Activated naive CD4-positive, alpha-beta T cell treated with anti-CD3 and anti-CD28 coated beads, Interleukin-2, amount 50 U/mL, for 72 hours (primary cell): ENCODE data around the gene CLK3. TPM values are rescaled to one million over a fixed set of nuclear protein-coding genes. Genes with fewer than 3 reads are reported as not detected.

ENCODE experiments used
- ATAC-seq, 2 donors: fragments of 150-1000 bp; cut with Tn5 transposase; 2 replicates each; pipeline ENCODE4 v1.10.0; 2021; ENCODE audit warnings: mild to moderate bottlenecking in 2 of 2, moderate library complexity in 2 of 2
- DNase-seq, 2 donors: peaks; one replicate each; pipeline ENCODE4 v3.0.0; 2021 to 2022; ENCODE audit warnings: low spot score in 2 of 2
- H3K27ac Mint-ChIP-seq, 2 donors: one replicate each; pipeline ENCODE4 v1.8.0; 2022; ENCODE audit warnings: mild to moderate bottlenecking in 2 of 2, mixed read lengths in 2 of 2
- H3K36me3 Mint-ChIP-seq, 2 donors: one replicate each; pipeline ENCODE4 v1.8.0; 2022; ENCODE audit warnings: mixed read lengths in 2 of 2
- H3K9me3 Mint-ChIP-seq, 2 donors: one replicate each; pipeline ENCODE4 v1.8.0; 2022; ENCODE audit warnings: mixed read lengths in 2 of 2
- total RNA-seq, 2 donors: library from RNA; stranded (reverse); gene quantifications; one replicate each; pipeline ENCODE4 v1.2.3, GENCODE V29; 2022

CLK3 gene
- 100 to 1,000 TPM; 160 to 176 TPM for total RNA-seq

DNA sequence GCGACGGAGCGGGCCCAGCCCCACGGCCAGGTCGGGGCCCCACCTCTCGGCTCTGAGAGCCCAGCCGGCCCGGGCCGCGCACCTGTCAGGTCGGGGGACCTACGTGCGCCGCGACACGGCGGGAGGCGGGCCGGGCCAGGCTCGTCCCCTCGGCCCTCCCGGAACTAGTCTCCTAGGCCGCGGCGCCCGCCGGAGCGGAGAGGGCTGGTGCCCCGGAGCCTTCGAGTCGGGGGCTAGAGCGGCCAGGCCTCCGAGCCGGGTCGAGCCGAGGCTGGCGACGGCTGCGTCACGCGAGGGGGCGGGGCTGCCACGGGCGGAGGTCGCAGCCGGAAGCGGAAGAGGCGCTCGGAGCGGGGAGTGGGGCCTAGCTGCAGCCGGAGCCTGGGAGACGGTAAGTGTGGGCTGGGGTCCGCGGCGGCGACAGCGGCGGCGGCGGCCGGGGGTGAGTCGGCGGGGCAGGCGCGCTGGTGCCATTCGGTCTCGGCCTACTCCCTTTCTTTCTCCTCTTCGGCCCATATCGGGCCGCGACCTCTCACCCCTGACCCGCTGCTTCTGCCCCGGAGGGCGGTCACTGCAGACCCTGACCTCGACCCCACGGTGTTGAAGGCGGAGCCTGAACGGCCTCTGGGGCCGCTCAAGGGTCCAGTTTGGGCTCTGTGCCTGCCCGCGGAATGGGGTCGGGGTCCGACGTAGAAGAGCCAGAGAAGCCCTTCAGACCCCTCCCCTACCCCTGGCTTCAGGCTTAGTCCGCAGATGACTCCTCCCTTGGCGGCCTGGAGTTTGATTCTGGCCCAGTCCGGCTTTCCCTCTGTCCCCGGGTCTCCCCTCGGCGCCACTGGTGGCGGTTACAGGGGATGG lies at the start of gene CLK3:
CLK3 (plus strand) TSS at position 329 of the 858 bp plus-strand sequence. CDS start 3,361 bp downstream, outside the sequence.
- DNase-seq (peak; percentile 90 to 99), ATAC-seq (peak; percentile 69 to 89)
- H3K9me3 Mint-ChIP-seq = no peaks in the 10 kb centered on the region
- peak within 1 kb of the TSS; percentile 97 to 99 for H3K27ac Mint-ChIP-seq
- H3K36me3 Mint-ChIP-seq = peaks cover 12 to 18% of the 10 kb centered on the region in 2 donors

DNA sequence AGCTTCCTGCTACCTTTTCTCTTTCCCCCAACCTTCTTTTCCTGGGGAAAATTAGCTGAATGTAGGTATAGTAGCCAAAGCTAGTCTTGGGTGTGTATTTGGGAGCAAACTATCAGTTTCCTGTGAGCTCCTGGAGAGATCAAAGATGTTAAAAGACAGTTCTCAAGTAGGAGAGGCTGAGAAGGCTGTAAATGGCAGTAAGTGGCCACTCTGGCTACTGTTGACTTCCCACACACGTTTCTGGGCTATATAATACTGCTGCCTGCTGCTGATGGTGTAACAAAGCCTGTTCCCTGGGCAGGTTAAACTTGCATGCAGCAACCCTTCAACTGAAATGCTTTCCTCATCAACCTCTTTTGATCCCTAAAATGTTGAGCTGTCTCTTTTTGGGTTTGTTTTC lies 47.0 kb upstream of the CLK3 start:
- no peak for ATAC-seq
- H3K27ac Mint-ChIP-seq = no peak overlapping the region
- peaks cover 0 to 6% of the 10 kb centered on the region in 2 donors for H3K36me3 Mint-ChIP-seq
- no peaks in the 10 kb centered on the region for H3K9me3 Mint-ChIP-seq
- no peak for DNase-seq

- ATAC-seq = no peak
- Mint-ChIP-seq H3K36me3 (peaks cover 6 to 17% of the 10 kb centered on the region in 2 donors), H3K9me3 (no peaks in the 10 kb centered on the region), H3K27ac (no peak overlapping the region)
- DNase-seq = no peak
Observed at GRCh38 chr15:74569731-74570070, 45.9 kb upstream of the CLK3 start.

- DNase-seq = no peak
- Mint-ChIP-seq H3K27ac (no peak overlapping the region), H3K9me3 (no peaks in the 10 kb centered on the region), H3K36me3 (peaks cover 6 to 18% of the 10 kb centered on the region in 2 donors)
- no peak for ATAC-seq
Observed at GRCh38 chr15:74571191-74571590, 44.4 kb upstream of the CLK3 start.

DNA sequence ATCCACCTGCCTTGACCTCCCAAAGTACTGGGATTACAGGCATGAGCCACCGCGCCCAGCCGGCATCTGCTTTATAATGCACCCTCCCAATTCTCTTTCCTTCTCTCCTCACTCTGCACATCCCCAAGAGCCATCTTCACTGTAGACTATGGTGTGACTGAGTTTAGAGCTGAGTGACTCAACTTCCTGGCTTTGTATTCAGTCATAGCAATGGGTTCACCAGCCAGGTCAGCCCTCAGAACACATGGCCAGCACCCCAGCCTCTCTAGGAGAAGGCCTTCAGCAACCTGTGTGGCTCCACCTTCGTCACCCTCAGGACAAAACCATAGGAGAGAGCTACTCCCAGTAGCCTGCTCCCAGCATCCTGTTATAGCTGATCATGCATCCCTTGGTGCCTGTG lies 41.6 kb upstream of the CLK3 start:
- Mint-ChIP-seq H3K9me3 (no peaks in the 10 kb centered on the region), H3K36me3 (peaks cover 6 to 25% of the 10 kb centered on the region in 2 donors), H3K27ac (peak overlapping the region; percentile 17 to 66)
- no peak for DNase-seq
- peak; percentile 68 to 96 for ATAC-seq

GRCh38 chr15:74578496-74578994 lies 37.1 kb upstream of the CLK3 start:
- Mint-ChIP-seq H3K9me3 (no peaks in the 10 kb centered on the region), H3K27ac (no peak overlapping the region), H3K36me3 (peaks cover 6 to 19% of the 10 kb centered on the region in 2 donors)
- no peak for DNase-seq
- no peak for ATAC-seq

GRCh38 chr15:74579001-74579400 lies 36.6 kb upstream of the CLK3 start:
- H3K36me3 Mint-ChIP-seq = peaks cover 2 to 15% of the 10 kb centered on the region in 2 donors
- ATAC-seq (no peak), DNase-seq (no peak)
- no peak overlapping the region for H3K27ac Mint-ChIP-seq
- H3K9me3 Mint-ChIP-seq = no peaks in the 10 kb centered on the region

- peak in 1 of 2 donors; percentile 30 for ATAC-seq
- Mint-ChIP-seq H3K9me3 (no peaks in the 10 kb centered on the region), H3K27ac (peak overlapping the region in 1 of 2 donors; percentile 61), H3K36me3 (peaks cover 0 to 8% of the 10 kb centered on the region in 2 donors)
- DNase-seq = no peak
Observed at GRCh38 chr15:74580538-74581350, 34.9 kb upstream of the CLK3 start.

- ATAC-seq (no peak), DNase-seq (no peak)
- Mint-ChIP-seq H3K36me3 (no peaks in the 10 kb centered on the region), H3K9me3 (no peaks in the 10 kb centered on the region), H3K27ac (peak overlapping the region; percentile 7 to 46)
Observed at GRCh38 chr15:74584204-74584603, 31.4 kb upstream of the CLK3 start.

- DNase-seq = no peak
- Mint-ChIP-seq H3K27ac (peak overlapping the region; percentile 7 to 46), H3K36me3 (no peaks in the 10 kb centered on the region), H3K9me3 (no peaks in the 10 kb centered on the region)
- no peak for ATAC-seq
Observed at GRCh38 chr15:74584779-74585178, 30.9 kb upstream of the CLK3 start.

- H3K27ac Mint-ChIP-seq = peak overlapping the region; percentile 46 to 72
- H3K9me3 Mint-ChIP-seq = no peaks in the 10 kb centered on the region
- H3K36me3 Mint-ChIP-seq = no peaks in the 10 kb centered on the region
- DNase-seq = no peak
- ATAC-seq = no peak
Observed at GRCh38 chr15:74585191-74585590, 30.4 kb upstream of the CLK3 start.

DNA sequence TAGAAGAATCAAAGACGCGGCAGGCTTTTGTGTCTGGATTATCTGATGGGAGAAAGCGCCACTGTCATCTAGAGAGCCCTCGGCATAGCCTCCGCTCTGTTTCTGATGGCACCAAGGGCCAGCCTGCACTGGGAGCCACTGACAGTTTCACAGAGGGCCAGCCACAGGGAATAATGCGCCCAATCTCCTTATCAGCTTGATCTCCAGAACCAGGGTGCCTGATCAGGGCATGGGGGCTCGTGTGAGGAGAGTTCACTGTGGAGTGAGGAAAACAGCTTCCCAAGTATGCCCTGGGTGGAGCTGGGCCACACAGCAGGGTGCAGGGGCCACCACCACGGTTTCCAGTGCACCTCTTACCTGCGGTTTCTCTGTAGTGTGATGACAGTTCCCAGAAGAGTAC lies 29.8 kb upstream of the CLK3 start:
- no peaks in the 10 kb centered on the region for H3K36me3 Mint-ChIP-seq
- peak overlapping the region in 1 of 2 donors; percentile 72 for H3K27ac Mint-ChIP-seq
- ATAC-seq (no peak), DNase-seq (no peak)
- H3K9me3 Mint-ChIP-seq = no peaks in the 10 kb centered on the region

GRCh38 chr15:74589826-74590225 lies 25.8 kb upstream of the CLK3 start:
- no peak for ATAC-seq
- Mint-ChIP-seq H3K9me3 (no peaks in the 10 kb centered on the region), H3K27ac (peak overlapping the region in 1 of 2 donors; percentile 85), H3K36me3 (no peaks in the 10 kb centered on the region)
- no peak for DNase-seq

- ATAC-seq = no peak
- no peak overlapping the region for H3K27ac Mint-ChIP-seq
- H3K9me3 Mint-ChIP-seq = no peaks in the 10 kb centered on the region
- peaks cover 0 to 4% of the 10 kb centered on the region in 2 donors for H3K36me3 Mint-ChIP-seq
- DNase-seq = no peak
Observed at GRCh38 chr15:74592222-74592621, 23.4 kb upstream of the CLK3 start.

- Mint-ChIP-seq H3K36me3 (peaks cover 6 to 7% of the 10 kb centered on the region in 2 donors), H3K9me3 (no peaks in the 10 kb centered on the region), H3K27ac (no peak overlapping the region)
- ATAC-seq = no peak
- no peak for DNase-seq
Observed at GRCh38 chr15:74593122-74593521, 22.5 kb upstream of the CLK3 start.

DNA sequence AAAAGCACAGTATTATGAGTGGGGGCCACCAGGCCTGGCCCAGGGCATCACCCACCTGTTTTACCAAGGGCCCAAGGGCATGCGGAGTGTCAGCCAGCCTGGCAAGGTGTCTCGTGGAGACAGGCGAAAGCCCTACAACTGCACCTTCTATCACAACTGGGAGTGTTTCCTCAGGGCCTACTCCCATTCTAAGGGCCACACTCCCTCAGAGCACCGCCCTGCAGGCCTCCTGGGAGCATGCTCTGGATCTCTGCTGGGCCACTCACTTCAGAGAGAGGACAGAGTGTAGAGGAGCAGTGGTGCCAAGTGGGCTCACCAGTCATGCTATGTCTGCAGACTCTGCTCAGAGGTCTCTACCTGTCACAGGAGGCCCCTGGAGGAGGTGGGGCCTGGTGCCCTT lies 21.2 kb upstream of the CLK3 start:
- peaks cover 14 to 19% of the 10 kb centered on the region in 2 donors for H3K36me3 Mint-ChIP-seq
- no peak for ATAC-seq
- no peaks in the 10 kb centered on the region for H3K9me3 Mint-ChIP-seq
- H3K27ac Mint-ChIP-seq = peak overlapping the region in 1 of 2 donors; percentile 36
- no peak for DNase-seq

DNA sequence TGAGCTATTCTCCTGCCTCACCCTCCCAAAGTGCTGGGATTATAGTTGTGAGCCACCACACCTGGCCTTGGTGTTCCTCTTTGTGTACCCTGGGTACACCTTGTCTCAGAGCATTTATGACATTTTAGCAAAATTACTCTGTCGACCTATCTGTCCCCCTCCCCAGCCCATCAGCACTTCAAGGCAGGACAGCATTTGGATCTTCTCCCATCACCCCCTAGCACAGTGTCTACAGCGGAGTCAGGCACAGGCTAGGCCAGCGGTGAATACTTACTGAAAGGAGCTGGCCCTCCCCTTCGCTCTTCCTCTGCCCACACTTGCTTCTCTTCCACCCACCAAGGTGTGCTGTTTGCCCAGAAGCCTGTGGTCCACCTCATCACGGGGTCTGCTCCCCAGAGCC lies 20.4 kb upstream of the CLK3 start:
- no peaks in the 10 kb centered on the region for H3K9me3 Mint-ChIP-seq
- H3K27ac Mint-ChIP-seq = peak overlapping the region; percentile 35 to 60
- DNase-seq (no peak), ATAC-seq (no peak)
- peaks cover 14 to 19% of the 10 kb centered on the region in 2 donors for H3K36me3 Mint-ChIP-seq
